OCI-LY7 (cell line): Measurements from ENCODE around the gene PLXNA4.

Experiments used
- EZH2phosphoT487 ChIP-seq: fragments of 200-600 bp; sonication (generic); IDR thresholded peaks from 2 replicates; pipeline ENCODE4 v1.6.1; 2018; ENCODE audit warnings: low read depth, borderline replicate concordance, mild to moderate bottlenecking, mixed run types, antibody characterized with exemption, low read length, moderate library complexity, mixed read lengths
- TF ChIP-seq, protein P1 (sequence below): fragments of 200-600 bp; sonication (generic); conservative IDR thresholded peaks from 2 replicates; pipeline ENCODE4 v1.5.1; 2014; ENCODE audit warnings: mild to moderate bottlenecking, antibody characterized with exemption, low read length, moderate library complexity, mixed read lengths

GRCh38 chr7:132077971-132078685 lies 498.1 kb downstream of the PLXNA4 start:
- TF ChIP-seq, protein P1, sequence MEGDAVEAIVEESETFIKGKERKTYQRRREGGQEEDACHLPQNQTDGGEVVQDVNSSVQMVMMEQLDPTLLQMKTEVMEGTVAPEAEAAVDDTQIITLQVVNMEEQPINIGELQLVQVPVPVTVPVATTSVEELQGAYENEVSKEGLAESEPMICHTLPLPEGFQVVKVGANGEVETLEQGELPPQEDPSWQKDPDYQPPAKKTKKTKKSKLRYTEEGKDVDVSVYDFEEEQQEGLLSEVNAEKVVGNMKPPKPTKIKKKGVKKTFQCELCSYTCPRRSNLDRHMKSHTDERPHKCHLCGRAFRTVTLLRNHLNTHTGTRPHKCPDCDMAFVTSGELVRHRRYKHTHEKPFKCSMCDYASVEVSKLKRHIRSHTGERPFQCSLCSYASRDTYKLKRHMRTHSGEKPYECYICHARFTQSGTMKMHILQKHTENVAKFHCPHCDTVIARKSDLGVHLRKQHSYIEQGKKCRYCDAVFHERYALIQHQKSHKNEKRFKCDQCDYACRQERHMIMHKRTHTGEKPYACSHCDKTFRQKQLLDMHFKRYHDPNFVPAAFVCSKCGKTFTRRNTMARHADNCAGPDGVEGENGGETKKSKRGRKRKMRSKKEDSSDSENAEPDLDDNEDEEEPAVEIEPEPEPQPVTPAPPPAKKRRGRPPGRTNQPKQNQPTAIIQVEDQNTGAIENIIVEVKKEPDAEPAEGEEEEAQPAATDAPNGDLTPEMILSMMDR, result no peak
- TF ChIP-seq EZH2phosphoT487, result no peak
